GM21576 (cell line): ENCODE data around the gene ECE2.
"Not testable (repeated sequence)": the region's sequence is repeated elsewhere in the genome, so short reads cannot be mapped to it uniquely, and the experiment has no call there.

Experiments
- ATAC-seq: cut with Tn5 transposase; IDR thresholded peaks from one replicate; pipeline ENCODE4 v1.9.1; 2021; ENCODE audit warnings: mild to moderate bottlenecking, moderate library complexity; ENCODE audit not compliant: unreplicated experiment

The ECE2 gene

DNA sequence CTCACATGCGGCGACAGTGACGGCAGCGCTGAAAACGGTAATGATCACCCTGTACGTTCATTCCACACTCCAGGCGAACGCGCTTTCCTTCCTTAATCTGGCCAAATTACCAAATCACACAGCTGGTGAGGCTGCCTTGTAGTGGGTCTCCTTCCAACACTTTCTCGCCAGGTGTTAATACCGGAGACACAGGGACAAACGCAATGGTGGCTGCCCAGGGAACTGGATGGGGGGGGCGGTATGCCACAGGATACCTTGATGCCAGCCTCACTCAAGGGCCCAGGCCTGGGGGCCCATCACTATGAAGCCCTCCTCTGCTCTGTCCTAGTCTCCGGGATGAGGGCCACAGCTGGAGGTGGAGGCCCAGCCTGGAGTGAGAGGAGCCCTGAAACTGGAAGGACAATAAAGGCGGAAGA lies 13.1 kb upstream of the ECE2 start:
- no peak for ATAC-seq

DNA sequence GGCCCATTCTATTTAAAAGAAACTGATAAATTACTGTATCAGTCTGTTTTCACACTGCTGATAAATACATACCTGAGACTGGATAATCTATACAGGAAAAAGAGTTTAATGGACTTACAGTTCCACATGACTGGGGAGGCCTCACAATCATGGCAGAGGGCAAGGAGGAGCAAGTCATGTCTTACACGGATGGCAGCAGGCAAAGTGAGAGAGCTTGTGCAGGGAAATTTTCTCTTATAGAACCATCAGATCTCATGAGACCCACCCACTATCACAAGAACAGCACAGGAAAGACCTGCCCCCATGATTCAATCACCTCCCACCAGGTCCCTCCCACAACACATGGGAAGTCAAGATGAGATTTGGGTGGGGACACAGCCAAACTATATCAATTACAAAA lies 8.6 kb upstream of the ECE2 start:
- not testable (repeated sequence) for ATAC-seq

DNA sequence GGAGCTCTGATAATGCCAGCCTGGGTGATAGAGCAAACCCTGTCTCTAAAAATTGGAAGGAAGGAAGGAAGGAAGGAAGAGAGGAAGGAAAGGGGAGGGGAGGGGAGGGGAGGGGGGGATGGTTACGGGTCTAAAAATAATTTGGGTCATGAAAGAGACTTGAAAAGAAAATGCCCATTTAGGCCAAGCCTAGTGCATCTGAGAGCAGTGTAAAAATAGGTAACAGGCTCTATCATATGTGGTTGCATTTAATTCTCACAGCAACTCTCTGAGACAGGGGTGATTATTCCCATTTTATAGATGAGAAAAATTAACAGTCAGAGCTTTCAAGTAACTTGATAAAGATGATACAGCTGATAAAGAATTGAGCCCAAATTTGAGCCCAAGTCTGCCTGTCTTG lies 3.6 kb upstream of the ECE2 start:
- no peak for ATAC-seq

DNA sequence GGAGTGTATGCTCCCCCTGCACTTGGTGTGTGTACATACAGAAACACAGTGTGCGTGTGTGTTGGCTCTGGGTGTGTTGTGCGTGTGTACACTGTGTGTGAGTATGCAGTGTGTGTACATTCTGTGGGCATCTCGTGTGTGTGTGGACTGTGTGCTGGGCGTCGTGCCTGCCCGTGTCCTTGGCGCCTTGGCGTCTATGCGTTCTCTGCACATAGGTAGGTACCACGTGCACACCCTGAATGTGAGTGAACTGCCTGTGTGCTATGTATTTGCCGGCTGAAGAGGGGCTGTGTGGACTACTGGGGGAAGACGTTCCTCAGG lies 481 bp upstream of the ECE2 start:
- ATAC-seq = no peak

DNA sequence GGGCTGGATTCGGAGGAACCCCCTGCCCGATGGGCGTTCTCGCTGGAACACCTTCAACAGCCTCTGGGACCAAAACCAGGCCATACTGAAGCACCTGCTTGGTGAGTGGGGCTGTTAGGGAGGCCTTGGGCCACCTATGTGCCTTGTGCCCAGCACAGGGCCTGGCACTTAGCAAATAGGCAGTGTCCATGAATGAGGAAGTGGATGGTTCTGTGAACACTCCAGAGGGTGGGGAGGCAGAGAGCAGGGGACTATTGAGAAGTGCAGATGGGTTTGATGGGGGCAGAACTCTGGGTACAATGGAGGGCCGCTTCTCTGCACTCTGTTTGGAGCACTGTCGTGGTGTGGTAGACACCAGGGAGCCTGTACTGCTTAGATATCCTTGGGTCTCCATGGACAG lies 1.5 kb downstream of the ECE2 start:
- ATAC-seq = no peak

DNA sequence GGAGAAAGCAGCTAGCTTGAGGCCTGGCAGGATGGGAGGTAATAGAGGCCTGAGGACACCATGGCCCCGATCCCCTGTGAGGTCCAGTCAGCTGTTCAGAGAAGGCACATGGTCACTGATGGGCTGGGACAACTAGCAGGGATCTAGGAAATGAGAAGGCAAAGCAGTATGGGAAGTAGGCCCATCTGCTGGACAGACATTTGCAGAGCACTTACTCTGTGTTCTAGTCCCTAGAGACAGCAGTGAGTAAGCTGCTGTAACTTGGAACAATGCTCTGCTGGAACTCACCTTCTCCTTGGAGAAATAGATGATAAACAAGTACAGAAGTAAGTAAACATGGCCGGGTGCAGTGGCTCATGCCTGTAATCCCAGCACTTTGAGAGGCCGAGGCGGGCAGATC lies 7.1 kb downstream of the ECE2 start:
- no peak for ATAC-seq

DNA sequence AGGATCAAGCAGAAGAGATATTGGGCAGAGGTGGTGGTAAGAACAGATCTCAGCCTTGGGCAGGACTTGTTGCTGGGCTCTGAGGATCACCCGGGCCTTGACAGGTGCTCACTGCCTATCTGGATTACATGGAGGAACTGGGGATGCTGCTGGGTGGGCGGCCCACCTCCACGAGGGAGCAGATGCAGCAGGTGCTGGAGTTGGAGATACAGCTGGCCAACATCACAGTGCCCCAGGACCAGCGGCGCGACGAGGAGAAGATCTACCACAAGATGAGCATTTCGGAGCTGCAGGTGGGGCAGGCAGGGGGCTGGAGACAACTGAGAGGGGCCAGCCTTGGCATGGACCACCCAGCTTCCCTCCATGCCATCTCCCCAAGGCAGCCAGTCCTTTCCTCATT lies 7.9 kb downstream of the ECE2 start:
- no peak for ATAC-seq

DNA sequence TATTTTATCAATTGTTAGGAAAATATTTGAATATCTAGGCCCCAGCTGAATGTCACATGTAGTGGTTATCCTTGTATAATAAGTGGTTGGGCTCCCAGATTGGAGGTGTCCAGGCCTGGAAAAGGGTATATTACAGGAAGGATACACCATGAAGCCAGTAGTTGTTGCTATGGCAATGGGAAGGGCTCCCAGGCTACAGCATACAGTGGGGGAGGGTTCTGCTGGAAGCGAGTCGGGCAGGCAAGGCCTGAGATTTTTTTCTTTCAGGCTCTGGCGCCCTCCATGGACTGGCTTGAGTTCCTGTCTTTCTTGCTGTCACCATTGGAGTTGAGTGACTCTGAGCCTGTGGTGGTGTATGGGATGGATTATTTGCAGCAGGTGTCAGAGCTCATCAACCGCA lies 8.9 kb downstream of the ECE2 start:
- ATAC-seq = no peak

DNA sequence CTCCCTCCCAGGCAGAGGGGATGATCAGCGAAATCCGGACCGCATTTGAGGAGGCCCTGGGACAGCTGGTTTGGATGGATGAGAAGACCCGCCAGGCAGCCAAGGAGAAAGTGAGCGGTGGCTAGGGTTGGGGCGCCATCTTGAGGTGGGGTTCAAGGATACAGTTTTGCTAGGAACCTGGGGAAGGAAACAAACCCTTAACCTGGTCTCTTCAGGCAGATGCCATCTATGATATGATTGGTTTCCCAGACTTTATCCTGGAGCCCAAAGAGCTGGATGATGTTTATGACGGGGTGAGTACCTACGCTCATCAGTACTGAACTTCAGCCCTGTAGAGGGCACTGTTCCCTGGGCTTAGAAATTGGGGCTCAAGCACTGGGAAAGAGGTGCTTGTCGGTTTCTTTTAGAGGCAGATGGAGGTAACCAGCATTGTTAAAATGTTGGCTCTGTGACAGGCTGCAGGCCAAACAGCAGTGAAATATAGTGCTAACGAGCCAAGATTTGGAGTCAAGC lies 13.7 kb downstream of the ECE2 start:
- ATAC-seq = no peak

DNA sequence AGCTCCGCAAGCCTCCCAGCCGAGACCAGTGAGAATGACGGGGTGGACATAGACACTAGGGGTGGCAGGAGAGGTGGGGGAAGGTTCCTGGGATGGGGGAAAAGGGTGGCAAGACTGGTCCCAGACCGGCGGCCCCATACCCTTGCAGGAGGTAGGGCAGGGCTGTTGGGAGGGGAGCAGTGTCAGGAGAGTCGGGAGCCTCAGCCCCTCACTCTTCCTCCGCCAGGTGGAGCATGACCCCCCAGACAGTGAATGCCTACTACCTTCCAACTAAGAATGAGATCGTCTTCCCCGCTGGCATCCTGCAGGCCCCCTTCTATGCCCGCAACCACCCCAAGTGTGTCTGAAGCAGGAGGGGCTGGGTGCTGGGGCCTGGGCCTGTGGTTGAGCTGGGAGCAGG lies 14.5 kb downstream of the ECE2 start:
- ATAC-seq = no peak

DNA sequence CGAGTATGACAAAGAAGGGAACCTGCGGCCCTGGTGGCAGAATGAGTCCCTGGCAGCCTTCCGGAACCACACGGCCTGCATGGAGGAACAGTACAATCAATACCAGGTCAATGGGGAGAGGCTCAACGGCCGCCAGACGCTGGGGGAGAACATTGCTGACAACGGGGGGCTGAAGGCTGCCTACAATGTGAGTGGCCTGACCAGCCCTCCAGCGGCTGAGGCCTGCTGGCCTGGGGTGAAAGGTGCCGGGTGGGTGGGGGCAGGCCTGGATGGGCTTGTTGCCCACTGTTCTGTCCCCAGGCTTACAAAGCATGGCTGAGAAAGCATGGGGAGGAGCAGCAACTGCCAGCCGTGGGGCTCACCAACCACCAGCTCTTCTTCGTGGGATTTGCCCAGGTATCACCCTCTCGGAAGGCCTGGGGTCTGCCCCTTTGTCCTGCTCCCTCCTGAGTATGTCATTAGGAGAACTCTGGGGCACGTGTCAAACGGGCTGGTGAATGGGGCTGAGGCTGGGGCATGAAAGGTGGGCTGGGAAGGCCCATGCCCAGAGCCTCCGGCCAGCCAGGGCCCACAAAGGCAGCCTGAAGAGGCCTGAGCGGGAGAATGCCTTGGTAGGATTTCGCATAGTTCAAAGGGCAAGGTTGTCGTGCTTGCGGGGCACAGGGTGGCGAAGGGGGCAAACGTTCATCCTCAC lies 15.4 kb downstream of the ECE2 start:
- ATAC-seq = no peak

DNA sequence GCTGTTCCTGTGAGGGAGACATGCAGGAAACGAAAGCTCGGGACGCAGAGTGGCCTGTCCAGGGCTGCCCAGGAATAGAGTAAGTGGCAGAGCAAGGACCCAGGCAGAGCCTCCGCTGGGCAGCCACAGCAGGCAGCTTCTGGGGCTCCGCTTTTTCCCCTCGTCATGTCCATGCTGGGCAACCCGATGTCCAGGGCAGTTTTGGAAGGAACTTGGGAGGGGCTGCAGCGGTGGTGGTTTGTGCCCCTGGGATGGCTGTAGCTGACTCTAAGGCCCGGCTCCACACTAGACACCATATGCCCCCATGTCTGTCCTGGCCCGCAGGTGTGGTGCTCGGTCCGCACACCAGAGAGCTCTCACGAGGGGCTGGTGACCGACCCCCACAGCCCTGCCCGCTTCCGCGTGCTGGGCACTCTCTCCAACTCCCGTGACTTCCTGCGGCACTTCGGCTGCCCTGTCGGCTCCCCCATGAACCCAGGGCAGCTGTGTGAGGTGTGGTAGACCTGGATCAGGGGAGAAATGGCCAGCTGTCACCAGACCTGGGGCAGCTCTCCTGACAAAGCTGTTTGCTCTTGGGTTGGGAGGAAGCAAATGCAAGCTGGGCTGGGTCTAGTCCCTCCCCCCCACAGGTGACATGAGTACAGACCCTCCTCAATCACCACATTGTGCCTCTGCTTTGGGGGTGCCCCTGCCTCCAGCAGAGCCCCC lies 16.1 kb downstream of the ECE2 start:
- ATAC-seq = no peak

DNA sequence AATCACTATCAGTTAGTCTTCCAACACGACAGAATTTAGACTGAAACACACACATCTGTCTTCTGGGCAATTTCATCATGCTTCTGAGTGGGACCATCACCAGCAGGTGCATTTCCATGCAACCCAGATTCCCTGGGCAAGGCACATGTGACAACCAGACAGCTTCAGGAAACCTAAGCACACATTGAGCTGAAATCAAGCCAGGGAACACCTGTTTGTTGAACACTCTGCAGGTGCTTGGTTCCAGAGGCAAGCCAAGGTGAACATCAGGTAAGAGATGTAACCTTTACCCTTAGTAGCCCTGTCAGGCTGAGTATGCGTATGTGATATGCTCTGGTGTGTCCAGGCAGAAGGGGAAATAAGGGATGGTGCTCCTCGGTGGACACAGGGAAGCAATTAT lies 19.9 kb downstream of the ECE2 start:
- no peak for ATAC-seq

DNA sequence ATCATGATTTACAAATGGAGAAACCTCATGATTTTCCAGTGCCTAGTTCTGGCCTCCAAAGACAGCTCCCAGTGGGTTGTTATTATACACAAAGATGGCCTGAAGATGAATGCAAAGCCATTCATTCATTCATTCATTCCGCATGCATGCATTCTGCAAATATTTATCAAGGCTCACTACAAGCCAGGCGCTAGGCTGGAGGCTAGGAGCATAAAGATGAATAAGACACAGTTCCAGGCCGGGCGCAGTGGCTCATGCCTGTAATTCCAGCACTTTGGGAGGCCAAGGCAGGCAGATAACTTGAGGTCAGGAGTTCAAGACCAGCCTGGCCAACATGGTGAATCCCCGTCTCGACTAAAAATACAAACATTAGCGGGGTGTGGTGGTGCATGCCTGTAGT lies 20.8 kb downstream of the ECE2 start:
- ATAC-seq = no peak

DNA sequence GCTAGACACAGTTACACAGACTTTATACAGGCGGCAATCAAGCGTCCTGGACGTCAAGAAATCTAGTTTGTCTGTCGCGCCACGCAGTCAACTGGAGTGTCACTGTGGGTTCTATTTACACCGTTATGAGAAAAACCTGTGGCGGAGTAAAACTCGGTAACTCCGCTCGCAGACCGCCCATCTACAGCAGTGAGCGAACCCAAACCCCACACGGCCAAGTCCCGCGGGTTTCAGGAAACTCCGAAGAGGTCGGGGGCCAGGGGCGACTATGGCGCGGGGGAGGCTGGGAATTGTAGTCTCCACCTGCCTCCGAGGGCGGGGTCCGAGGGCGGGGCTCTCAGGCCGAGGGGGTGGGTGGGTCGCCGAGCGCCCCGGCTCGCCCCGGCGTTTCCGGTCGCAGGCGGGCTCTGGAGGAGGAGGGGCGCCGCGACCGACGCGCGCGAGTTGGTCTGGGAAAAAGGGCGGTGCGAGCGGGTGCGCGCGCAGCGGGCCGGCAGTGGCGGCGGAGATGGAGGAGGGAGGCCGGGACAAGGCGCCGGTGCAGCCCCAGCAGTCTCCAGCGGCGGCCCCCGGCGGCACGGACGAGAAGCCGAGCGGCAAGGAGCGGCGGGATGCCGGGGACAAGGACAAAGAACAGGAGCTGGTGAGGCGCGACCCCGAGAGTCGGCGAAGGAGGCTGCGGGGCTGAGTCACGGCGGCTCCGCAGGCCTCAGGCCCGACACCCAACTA lies 23.1 kb downstream of the ECE2 start, which contains the start of gene PSMD2:
Gene PSMD2 (plus strand): TSS at position 483 of the 729 bp plus-strand sequence. CDS start 26 bp downstream, at position 509.
- ATAC-seq = peak; percentile 92

DNA sequence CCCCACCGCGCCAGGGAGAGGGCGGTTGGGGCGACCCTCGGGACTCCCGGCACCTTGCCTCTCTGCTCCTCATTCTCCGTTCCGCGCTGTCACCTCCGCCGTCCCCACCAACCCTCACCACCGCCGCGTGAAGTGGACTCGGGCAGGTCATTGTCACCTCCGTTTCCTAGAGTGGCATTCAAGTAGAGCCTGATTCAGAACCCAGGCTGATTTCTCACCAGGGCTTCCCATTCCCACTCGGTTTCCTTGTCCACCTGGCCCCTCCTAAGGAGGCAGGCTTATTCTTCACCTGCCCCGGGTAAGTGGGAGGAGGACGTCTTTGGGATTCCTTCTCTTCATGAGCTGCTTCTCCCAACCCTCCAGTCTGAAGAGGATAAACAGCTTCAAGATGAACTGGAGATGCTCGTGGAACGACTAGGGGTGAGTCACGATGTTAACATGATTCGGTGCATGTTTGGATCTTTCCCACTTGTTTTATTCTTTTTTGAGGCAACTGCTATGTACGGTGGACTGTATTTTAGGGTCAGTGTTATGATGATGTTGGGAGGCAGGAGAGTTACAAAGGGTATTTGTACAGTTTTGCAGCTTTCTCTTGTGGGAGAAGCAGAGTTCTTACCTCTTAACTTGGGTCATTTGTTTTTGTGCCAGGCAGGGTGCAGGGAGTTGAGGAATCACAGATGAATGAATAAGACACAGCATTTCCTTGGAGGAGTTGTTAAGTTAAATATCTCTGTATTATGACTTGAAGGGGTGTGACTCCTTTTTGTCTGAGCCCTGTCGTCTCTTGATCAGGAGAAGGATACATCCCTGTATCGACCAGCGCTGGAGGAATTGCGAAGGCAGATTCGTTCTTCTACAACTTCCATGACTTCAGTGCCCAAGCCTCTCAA lies 23.9 kb downstream of the ECE2 start:
- no peak for ATAC-seq

DNA sequence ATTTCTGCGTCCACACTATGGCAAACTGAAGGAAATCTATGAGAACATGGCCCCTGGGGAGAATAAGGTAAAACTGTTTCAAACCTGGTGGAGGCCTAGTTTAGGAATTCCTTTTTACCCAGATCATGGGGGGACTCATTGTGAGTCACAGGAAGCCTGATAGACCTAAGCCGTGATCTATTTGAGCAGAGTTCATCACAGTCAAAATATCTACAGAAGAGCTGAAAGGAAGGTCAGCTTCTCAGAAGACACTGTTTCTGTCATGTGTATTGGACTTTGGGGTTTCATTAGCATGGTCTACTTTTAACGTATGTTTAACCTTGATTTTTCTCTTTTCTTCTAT lies 24.5 kb downstream of the ECE2 start:
- ATAC-seq = no peak

DNA sequence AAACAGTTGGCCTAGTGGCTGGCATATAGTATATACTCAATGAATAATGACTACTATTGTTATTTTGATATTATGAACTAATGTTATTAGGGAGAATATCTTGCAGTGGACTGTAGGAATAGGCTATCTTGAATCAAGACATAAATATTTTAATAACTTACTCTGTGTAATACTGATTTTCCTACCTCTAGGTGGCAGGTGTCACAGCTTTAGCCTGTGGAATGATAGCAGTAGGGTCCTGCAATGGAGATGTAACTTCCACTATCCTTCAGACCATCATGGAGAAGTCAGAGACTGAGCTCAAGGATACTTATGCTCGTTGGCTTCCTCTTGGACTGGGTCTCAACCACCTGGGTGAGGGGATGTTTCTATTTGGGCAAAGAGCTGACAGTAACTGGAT lies 29.8 kb downstream of the ECE2 start:
- ATAC-seq = no peak

DNA sequence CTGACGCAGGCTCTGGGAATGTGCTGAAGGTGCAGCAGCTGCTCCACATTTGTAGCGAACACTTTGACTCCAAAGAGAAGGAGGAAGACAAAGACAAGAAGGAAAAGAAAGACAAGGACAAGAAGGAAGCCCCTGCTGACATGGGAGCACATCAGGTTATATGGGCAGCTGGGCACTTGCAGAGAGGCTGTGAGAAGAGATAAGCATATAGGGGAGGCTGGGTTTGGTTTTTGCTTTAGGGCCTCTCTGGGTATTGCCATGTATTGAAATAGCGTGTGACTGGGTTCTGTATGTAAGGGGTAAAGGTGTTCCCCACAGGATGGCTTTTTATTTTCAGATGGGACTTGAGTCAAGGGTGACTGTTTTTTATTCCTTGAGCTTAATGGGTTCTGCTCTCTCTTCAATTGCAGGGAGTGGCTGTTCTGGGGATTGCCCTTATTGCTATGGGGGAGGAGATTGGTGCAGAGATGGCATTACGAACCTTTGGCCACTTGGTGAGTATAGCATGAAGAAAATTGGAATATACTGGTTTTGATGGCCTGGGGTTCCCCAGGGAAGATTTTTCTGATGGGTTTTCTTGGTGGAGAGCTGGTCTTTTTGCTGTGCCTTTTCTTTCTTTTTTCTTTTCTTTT lies 30.6 kb downstream of the ECE2 start:
- no peak for ATAC-seq

DNA sequence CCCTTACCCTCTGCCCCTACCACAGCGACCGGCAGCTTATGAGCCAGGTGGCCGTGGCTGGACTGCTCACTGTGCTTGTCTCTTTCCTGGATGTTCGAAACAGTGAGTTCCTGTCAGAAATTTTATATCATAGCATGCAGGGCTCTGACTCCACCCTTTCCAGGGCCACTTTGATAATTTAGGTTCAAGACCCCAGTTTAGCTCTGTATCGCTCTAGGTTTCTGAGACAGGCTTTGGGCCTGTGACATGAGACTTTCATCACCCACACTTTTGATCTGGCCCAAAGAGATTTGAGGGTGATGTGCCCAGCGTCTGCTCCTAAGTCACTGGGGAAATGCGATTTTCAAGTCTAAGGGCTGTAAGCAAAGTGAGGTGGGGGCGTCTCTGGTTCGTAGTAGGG lies 32.1 kb downstream of the ECE2 start:
- ATAC-seq = no peak

DNA sequence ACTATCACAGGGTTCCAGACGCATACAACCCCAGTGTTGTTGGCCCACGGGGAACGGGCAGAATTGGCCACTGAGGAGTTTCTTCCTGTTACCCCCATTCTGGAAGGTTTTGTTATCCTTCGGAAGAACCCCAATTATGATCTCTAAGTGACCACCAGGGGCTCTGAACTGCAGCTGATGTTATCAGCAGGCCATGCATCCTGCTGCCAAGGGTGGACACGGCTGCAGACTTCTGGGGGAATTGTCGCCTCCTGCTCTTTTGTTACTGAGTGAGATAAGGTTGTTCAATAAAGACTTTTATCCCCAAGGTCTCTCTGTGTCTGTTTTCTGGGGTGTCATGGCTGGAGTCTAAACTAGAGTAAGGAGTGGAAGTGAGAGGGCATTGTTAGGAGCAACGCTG lies 32.9 kb downstream of the ECE2 start:
- no peak for ATAC-seq
